HCEC 1CT (cell line): Measurements from ENCODE around the gene RAB36.

Experiments
- DNase-seq: peaks from one replicate; pipeline ENCODE4 v3.0.0-alpha.2; 2017

The RAB36 gene

DNA sequence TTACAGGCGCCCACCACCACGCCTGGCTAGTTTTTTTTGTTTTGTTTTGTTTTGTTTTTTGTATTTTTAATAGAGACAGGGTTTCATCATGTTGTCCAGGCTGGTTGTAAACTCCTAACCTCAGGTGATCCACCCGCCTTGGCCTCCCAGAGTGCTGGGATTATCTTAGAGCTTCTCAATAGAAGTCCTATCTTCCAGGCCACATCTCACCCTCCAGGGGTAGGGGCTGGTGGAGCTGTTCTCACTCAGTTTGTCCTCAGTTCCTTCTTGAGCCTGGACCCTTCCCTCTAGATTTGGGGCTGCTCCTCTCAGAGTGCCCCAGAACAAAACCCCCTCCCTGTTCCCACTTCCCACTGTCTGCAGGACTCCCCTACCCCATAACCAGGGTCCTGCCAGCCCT, 66.3 kb downstream of the RAB36 start:
- DNase-seq, result no peak

DNA sequence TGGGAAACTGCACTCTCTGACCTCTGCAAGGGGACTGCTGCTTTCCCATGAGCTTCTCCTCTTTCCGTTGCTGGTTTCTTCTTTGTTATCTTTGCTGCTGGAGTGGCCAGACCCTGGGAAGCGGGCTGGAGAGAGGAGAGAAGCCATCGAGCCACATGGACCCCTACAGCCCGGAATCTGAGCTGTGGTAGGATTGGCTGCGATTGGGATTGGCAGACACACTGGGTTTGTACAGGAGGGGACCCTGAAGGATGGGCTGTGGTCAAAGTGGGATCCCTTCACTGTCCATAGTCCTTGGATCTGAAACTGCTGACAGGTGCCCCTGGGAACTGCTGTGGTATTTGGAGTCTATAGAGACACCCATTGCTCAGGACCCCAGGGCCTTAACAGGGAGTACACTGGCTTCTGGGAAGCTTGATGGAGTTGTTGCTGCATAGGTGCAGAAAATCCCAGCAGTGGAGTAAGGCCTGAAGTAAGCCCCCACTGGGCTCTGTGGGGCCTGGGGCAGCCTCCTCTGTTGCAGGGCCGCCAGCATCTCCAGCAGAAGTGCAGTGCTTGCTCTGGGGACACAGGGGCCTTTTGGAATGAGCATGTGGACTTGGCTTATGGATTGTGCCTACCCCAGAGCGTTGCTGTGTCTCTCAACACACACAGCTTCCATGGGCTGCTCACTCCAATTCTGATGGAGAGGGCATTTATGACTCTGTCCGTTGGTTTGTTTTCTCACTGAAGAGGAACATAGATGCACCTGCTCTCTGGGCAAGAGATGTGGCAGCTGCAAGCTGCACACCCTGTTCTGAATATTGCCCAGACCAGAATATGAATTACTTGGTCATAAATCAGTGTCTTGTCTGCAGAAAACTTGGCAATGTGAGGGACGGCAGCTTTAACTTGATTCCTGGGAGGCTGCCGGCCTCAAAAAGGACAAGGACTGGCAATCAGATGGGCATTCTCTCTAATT, 67.1 kb downstream of the RAB36 start:
- DNase-seq, result no peak

DNA sequence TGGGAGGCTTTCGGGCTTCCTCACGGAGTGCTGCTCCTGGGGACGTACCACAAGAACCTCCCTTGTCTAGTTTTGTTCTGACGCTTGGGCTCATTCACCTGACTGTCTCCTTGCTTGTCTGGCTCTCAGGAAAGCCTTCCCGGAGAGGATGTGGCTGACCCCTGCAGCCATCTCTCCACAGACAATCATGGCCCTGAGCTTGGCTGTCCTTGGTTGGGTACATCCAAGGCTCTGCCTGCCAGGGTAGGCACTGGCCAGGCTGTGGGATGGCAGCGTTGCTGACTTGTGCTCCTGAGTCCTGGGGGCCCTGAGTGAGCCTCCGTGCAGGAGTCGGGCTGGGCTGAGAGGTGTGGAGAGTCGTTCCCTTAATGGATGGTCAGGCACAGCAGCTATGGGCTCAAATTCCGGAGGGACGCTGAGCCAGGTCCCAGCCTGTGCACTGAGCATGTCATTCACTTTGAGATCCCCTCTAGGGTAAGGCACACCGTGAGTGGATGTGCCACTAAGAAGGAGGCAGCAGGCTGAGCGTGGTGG, 67.8 kb downstream of the RAB36 start:
- no peak for DNase-seq

DNA sequence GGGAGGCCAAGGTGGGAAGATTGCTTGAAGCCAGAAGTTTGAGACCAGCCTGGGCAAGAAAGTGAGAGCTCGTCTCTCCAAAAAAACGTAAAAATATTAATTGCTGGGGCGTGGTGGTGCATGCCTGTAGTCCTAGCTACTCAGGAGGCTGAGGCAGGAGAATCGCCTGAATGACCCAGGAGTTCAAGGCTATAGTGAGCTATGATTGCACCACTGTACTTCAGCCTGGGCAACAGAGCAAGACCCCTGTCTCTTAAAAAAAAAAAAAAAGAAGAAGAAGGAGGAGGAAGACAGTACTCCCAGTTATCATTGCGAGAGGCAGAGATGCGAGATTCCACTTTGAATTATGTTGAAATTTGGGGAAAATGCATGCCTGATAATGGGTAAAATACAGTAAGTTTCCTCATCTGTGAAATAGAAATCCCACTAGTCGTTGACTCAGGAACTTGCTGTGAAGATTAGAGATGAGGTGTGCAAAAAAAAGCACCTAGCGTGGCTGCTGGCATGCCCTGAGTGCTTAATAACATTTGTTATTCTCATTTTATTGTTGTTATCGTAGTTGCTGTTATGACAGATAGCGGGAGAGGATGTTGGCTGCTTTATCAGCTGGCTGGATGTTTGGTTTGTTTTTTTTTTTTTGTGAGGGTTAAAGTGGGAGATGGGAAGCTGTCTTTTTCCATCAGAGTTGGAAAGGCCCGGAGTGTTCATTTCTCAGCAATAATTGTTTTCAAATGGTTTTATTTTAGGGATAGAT, 68.5 kb downstream of the RAB36 start:
- DNase-seq, result no peak
